KOPT-K1 (cell line): ENCODE measurements around the gene TRMT112.

Experiments
- H3K27ac ChIP-seq: fragments of 200-600 bp; sonication (generic); 2 replicates; pipeline ENCODE4 v1.5.1; 2016; ENCODE audit warnings: antibody characterized with exemption, mild to moderate bottlenecking, low read depth, low read length; ENCODE audit not compliant: poor library complexity, severe bottlenecking
- H3K36me3 ChIP-seq: fragments of 200-600 bp; sonication (generic); 2 replicates; pipeline ENCODE4 v1.5.1; 2017; ENCODE audit warnings: antibody characterized with exemption, mild to moderate bottlenecking, low read length, moderate library complexity; ENCODE audit not compliant: insufficient read depth
- H3K9me3 ChIP-seq: fragments of 200-600 bp; sonication (generic); 2 replicates; pipeline ENCODE4 v1.5.1; 2017; ENCODE audit warnings: antibody characterized with exemption, low read length, mild to moderate bottlenecking; ENCODE audit not compliant: insufficient read depth, poor library complexity, severe bottlenecking

TRMT112 gene

DNA sequence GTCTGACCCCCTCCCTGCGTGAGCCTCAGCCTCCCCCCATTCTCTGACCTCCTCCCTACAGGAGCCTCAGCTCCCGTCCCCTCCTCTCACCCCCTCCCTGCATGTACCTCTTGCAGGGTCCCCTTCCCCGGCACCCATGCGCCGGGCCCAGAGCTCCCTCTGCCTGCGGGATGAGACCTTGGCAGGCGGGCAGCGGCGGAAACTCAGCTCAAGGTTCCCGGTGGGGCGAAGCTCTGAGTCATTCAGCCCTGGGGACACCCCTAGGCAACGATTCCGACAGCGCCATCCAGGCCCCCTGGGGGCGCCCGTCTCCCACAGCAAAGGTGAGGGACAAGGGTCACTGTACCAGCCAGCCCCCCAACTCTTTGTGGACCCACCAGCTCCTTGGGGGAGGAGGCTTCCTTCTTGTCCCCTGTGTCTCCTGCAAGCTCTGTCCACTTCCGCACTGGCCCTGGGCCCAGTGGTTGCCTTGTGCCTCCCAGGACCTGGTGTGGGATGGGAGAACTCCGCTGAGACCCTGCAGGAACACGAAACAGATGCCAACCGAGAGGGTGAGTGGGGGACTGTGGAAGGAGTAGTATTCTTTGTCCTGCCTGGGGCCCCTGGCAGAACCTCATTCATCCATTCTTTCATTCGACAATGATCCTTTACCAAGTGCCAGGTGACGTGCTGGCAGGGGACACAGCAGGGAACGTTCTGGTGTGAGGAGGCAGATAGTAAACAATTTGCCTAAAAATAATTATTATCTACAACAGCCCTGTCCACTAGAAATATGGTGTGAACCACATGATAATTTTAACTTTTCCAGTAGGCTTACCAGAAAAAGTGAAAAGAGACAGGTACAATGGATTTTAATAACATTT is 38.0 kb upstream of the TRMT112 start:
- Histone ChIP-seq H3K27ac (no peak overlapping the region), H3K9me3 (no peaks in the 10 kb centered on the region), H3K36me3 (peaks cover 20% of the 10 kb centered on the region; the same call in 1 of the 2 replicates)

DNA sequence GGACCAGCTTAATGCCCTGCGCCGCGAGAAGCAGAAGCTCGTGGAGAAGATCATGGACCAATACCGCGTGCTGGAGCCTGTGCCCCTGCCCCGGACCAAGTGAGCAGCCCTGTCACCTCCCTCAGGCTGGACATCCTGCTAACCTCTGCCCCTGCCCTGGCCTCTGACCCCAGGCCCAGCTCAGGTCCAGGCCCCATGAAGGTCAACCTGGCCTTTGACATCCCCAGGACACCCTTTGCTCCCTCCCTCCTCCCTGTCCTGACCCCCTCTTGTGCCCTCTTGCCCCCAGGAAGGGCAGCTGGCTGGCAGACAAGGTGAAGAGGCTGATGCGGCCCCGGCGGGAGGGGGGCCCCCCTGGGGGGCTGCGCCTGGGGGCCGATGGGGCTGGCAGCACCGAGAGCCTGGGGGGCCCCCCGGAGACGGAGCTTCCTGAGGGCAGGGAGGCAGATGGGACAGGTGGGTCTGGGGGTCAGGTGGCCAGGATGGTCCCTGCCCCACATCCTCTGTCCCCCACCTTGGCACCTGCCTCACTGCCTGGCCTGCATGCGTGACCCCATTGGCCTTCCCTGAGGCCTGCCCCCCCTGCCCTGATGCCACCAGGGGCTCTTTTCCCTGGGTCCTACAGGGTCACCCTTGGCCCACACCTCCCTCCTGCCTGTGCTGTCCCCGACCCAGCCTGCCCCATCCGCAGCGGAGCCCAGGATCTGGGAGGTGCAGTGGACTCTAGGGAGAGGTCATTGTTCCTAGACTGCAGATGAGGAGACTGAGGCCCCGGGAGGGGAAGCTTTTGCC is 36.6 kb upstream of the TRMT112 start:
- H3K27ac ChIP-seq = no peak overlapping the region

DNA sequence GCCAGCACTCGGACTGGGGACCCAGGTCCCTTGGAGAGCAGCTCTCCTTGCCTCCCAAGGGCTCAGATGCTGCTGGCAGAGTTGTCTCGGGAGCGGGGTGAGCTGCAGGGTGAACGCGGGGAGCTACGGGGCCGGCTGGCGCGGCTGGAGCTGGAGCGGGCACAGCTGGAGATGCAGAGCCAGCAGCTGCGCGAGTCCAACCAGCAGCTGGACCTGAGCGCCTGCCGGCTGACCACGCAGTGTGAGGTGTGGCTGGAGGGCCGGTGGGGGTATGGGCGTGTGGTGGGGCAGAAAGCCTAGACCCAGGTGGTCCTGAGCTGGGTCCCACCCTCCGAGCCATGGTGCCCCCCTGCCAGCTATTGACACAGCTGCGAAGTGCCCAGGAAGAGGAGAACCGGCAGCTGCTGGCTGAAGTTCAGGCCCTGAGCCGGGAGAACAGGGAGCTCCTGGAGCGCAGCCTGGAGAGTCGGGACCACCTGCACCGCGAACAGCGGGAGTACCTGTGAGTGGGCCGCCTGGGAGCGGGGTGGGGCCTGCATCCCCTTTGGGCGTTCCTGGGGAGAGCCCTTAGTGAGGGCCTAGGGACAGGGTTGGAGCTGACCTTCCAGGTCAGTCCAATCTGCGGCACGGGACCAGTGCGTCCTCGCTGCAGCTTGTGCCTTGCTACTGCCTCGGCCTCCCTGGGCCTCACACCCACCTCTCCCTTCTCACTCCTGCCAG is 35.8 kb upstream of the TRMT112 start:
- Histone ChIP-seq H3K9me3 (no peaks in the 10 kb centered on the region), H3K36me3 (peaks cover 17% of the 10 kb centered on the region; the same call in 1 of the 2 replicates), H3K27ac (no peak overlapping the region)

More for the DNA sequence above, 36.6 kb upstream of the TRMT112 start:
- Histone ChIP-seq H3K36me3 (peaks cover 17% of the 10 kb centered on the region; the same call in 1 of the 2 replicates), H3K9me3 (no peaks in the 10 kb centered on the region)

DNA sequence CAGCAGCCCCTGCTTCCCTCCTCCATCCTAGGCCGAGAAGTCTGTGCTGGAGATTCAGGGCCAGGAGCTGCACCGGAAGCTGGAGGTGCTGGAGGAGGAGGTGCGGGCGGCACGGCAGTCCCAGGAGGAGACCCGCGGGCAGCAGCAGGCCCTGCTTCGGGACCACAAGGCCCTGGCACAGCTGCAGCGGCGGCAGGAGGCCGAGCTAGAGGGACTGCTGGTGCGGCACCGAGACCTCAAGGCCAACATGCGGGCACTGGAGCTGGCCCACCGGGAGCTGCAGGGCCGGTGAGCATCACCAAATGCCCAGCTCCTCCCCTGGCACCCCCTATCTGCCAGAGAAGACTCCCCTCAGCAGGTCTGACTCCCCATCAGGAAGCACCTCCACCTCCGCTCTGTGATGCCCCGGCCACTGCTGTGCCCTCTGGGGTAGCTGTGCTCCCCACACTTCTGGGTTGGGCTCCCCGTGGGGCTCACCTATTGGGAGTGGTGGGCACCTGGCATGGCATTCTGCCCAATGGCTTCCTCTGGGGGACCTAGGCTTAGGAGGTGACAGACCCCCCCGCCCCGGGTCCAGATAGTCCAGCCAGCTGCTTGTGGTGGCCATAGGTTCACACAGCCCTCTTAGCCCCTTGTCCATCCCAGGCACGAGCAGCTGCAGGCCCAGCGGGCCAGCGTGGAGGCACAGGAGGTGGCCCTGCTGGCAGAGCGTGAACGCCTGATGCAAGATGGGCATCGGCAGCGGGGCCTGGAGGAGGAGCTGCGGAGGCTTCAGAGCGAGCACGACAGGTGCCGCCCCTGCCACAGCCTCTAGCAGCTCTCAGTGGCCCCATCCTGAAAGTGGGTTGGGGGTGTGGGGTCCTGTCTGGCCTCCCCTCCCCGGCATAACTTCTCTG is 35.0 kb upstream of the TRMT112 start:
- peaks cover 17% of the 10 kb centered on the region; the same call in 1 of the 2 replicates for H3K36me3 ChIP-seq
- no peaks in the 10 kb centered on the region for H3K9me3 ChIP-seq
- H3K27ac ChIP-seq = no peak overlapping the region

DNA sequence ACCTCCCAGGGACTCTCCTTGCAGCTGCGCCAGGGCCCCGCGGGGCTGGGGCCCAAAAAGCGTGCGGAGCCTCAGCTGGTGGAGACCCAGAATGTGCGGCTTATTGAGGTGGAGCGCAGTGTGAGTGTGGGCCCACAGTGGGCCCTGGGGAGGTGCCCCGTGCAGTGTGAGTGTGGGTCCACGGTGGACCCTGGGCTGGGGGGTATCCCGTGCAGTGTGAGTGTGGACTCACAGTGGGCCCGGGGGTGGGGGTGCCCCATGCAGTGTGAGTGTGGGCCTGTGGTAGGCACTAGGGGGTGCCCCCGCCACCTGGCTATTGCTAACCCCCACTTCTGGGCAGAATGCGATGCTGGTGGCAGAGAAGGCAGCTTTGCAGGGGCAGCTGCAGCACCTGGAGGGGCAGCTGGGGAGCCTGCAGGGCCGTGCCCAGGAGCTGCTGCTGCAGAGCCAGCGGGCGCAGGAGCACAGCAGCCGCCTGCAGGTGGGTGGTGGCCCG is 33.8 kb upstream of the TRMT112 start:
- Histone ChIP-seq H3K27ac (no peak overlapping the region), H3K36me3 (peaks cover 17% of the 10 kb centered on the region; the same call in 1 of the 2 replicates), H3K9me3 (no peaks in the 10 kb centered on the region)

DNA sequence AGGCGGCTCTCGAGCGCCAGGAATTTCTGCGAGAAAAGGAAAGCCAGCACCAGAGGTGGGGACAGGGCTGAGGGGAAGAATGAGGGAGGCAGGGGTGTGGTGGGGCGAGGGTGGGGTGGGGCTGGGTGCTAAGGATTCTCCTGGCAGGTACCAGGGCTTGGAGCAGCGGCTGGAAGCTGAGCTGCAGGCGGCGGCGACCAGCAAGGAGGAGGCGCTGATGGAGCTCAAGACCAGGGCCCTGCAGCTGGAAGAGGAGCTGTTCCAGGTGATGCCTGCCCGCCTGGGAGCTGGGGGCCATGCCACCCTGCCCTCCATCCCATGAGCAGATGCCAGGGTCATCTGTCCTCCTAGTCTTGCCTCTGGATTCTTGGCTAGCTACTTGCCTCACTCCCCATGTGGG is 32.0 kb upstream of the TRMT112 start:
- no peaks in the 10 kb centered on the region for H3K9me3 ChIP-seq
- no peak overlapping the region for H3K27ac ChIP-seq
- H3K36me3 ChIP-seq = peaks cover 12% of the 10 kb centered on the region; the same call in 1 of the 2 replicates

DNA sequence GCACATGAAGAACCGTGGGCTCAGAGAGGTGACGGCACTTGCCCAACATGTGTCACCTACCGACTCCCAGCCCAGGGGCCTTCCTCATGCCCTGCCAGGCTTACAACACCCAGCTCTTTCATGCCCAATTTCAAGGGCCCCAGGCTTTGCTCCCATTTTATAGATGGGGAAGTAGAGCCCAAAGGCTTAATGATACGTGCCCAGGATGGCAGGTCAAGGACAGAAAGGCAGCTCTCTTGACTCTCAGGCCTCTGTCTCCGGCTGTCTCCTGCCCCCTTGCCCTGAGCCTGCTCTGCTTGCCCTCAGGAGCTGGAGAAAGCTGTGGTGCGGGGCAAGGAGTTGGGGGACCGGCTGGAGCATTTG is 31.6 kb upstream of the TRMT112 start:
- no peaks in the 10 kb centered on the region for H3K9me3 ChIP-seq
- H3K27ac ChIP-seq = no peak overlapping the region
- H3K36me3 ChIP-seq = peaks cover 13% of the 10 kb centered on the region; the same call in 1 of the 2 replicates

DNA sequence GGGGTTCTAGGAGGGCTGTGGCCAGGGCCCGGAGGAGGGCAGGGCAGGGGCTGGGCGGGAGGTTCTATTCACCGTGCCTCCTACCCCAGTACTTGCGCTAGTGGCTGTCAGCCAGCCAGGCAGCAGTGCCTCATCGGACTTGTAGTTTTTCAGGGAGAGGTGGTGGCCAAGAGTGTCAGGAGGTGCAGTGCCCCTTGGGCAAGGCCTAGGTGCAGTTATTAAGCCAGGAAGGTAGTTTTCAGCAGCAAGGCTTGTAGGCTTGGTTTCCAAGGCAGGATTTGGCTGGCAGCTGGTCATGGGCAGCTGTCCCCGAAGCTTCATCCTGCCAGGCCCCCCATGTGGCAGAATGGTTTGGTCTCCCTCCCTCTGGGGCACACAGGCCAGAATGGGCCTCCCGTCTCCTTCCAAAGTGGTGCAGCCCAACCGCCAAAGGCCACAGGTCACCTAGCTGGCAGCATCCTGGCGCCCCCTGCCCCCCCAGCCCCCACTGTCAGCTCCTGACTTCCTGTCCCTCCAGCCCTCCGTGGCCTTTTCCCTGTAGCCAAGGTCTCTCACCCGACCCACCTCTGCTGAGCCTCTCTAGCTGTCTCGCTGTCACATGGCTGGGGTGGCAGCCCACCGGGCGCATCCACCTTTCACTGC is 31.1 kb upstream of the TRMT112 start:
- Histone ChIP-seq H3K9me3 (no peaks in the 10 kb centered on the region), H3K27ac (no peak overlapping the region), H3K36me3 (peaks cover 12% of the 10 kb centered on the region; the same call in 1 of the 2 replicates)

DNA sequence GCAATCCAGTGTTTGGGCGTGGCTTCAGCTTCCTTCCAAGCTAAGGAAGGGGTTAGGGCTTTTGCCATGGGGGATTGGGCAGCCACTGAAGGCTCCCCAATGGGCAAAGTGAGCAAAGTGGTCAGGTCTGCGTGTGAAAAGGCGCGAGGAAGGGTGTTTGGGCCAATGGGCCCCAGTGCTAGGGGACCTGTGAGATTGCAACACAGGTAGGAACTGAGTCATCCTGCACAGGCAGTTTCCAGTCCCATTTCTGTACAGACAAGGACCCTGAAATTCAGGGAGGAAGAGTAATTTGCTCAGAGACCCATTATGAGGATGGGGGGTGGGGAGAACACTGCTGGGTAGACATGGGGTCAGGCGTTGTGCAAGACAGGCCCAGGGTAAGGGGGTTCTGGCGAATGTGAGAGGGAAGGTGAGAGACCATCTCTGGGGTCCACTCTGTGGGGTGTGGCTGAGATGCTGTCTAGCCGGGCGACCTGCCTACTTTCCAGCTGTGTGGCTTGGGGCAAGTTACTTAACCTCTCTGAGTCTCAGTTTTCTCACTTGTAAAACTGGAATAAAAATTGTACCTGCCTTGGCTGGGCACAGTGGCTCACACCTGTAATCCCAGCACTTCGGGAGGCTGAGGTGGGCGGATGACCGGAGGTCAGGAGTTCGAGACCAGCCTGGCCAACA is 30.0 kb upstream of the TRMT112 start:
- Histone ChIP-seq H3K36me3 (peaks cover 11% of the 10 kb centered on the region; the same call in 1 of the 2 replicates), H3K9me3 (no peaks in the 10 kb centered on the region), H3K27ac (no peak overlapping the region)

DNA sequence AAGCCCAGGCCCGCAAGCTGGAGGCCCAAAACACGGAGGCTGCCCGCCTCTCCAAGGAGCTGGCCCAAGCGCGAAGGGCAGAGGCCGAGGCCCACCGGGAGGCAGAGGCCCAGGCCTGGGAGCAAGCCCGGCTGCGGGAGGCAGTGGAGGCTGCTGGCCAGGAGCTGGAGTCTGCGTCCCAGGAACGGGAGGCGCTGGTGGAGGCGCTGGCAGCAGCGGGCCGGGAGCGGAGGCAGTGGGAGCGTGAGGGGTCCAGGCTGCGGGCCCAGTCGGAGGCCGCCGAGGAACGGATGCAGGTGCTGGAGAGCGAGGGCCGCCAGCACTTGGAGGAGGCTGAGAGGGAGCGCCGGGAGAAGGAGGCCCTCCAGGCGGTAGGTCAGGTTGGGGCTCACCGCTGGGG is 27.4 kb upstream of the TRMT112 start:
- Histone ChIP-seq H3K9me3 (no peaks in the 10 kb centered on the region), H3K27ac (no peak overlapping the region), H3K36me3 (peaks cover 11% of the 10 kb centered on the region; the same call in 1 of the 2 replicates)

DNA sequence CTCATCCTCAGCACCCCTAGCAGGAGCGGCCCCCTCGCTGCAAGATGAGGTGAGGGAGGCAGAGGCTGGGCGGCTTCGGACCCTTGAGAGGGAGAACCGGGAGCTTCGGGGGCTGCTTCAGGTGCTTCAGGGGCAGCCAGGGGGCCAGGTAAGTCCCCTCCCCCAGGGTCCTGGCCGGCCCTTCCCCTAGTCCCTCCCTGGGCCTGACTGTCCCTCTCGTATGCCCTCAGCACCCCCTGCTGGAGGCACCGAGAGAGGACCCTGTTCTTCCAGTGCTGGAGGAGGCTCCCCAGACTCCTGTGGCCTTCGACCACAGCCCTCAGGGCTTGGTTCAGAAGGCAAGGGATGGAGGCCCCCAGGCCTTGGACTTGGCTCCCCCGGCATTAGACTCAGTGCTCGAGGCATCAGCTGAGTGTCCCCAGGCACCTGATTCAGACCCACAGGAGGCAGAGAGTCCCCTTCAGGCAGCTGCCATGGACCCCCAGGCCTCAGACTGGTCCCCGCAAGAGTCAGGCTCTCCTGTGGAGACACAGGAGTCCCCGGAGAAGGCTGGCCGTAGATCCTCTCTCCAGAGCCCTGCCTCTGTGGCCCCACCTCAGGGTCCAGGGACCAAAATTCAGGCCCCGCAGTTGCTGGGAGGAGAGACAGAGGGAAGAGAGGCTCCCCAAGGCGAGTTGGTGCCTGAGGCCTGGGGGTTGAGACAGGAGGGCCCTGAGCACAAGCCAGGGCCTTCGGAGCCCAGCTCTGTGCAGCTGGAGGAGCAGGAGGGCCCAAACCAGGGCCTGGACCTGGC is 26.6 kb upstream of the TRMT112 start:
- Histone ChIP-seq H3K36me3 (0 out of 2 replicates have a peak, but pooled peaks cover 11% of the 10 kb centered on the region), H3K27ac (no peak overlapping the region), H3K9me3 (no peaks in the 10 kb centered on the region)

DNA sequence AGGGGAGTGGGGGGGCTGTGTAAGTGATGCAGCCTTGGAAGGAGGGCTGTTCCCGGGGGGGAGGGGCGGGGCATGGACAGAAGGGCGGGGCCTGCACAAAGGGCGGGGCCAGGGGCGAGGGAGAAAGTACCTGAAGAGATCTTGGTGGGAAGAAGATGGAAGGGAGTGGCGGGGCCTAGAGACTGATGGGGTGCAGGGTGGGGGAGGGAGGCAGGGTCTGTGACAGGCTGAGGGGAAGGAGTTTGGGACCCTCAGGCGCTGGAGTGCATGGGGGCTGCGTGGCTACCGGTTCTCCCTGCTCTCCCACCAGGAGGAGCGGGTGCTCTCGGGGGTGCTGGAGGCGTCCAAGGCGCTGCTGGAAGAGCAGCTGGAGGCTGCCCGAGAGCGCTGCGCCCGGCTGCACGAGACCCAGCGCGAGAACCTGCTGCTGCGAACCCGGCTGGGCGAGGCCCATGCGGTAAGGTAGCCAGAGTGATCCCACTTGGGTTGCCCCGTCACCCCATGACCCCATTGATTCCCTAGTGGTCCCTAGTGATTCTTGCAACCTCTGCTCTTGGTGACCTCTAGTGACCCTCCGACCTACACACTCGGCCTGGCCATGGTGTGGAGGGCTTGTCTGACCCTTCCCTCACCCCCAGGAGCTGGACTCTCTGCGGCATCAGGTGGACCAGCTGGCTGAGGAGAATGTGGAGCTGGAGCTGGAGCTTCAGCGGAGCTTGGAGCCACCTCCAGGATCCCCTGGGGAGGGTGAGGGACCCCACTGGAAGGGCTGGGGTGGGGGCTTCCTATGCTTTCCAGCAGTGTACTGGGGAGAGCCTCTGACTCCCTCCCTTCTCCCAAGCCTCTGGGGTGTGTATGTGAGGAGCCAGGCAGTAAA is 25.7 kb upstream of the TRMT112 start:
- no peak overlapping the region for H3K27ac ChIP-seq
- H3K36me3 ChIP-seq = 0 out of 2 replicates have a peak, but pooled peaks cover 11% of the 10 kb centered on the region
- H3K9me3 ChIP-seq = no peaks in the 10 kb centered on the region
